Endodermal cell (in vitro differentiated cells): ENCODE data around the gene WDR76. TPM values are rescaled to one million over a fixed set of nuclear protein-coding genes. Genes with fewer than 3 reads are reported as not detected.

Experiments used
- DNase-seq: peaks from one replicate; pipeline ENCODE4 v3.0.0-alpha.2; 2017
- H3K27ac ChIP-seq: 2 replicates; pipeline ENCODE4 v1.5.1; 2013; ENCODE audit warnings: mild to moderate bottlenecking, low read depth, low read length, moderate library complexity
- H3K27me3 ChIP-seq: 2 replicates; pipeline ENCODE4 v1.6.1; 2013; ENCODE audit warnings: mild to moderate bottlenecking, low read length, moderate library complexity; ENCODE audit not compliant: insufficient read depth, control insufficient read depth, poor library complexity, severe bottlenecking
- H3K36me3 ChIP-seq: 2 replicates; pipeline ENCODE4 v1.7.0; 2013; ENCODE audit warnings: mild to moderate bottlenecking, low read length, moderate library complexity; ENCODE audit not compliant: control insufficient read depth, insufficient read depth
- H3K4me1 ChIP-seq: one replicate; pipeline ENCODE4 v1.7.0; 2013; ENCODE audit warnings: low read length; ENCODE audit not compliant: control insufficient read depth, insufficient read depth
- H3K4me3 ChIP-seq: 2 replicates; pipeline ENCODE4 v1.5.1; 2013; ENCODE audit warnings: mild to moderate bottlenecking, low read length, moderate library complexity
- H3K9ac ChIP-seq: 2 replicates; pipeline ENCODE4 v1.6.1; 2013; ENCODE audit warnings: mild to moderate bottlenecking, low read length, moderate library complexity; ENCODE audit not compliant: poor library complexity, severe bottlenecking; ENCODE audit errors: extremely low read depth
- H3K9me3 ChIP-seq: 2 replicates; pipeline ENCODE4 v1.6.1; 2013; ENCODE audit warnings: mild to moderate bottlenecking, low read length, moderate library complexity; ENCODE audit not compliant: control insufficient read depth
- H3K27ac Mint-ChIP-seq: 2 replicates; pipeline ENCODE4 v1.8.0; 2020; ENCODE audit warnings: mixed read lengths
- H3K27me3 Mint-ChIP-seq: 2 replicates; pipeline ENCODE4 v1.8.0; 2021; ENCODE audit warnings: mild to moderate bottlenecking, mixed read lengths; ENCODE audit not compliant: insufficient read depth
- H3K36me3 Mint-ChIP-seq: 2 replicates; pipeline ENCODE4 v1.8.0; 2020; ENCODE audit warnings: low read depth, mixed read lengths
- H3K4me1 Mint-ChIP-seq: 2 replicates; pipeline ENCODE4 v1.8.0; 2020; ENCODE audit warnings: mixed read lengths
- H3K4me3 Mint-ChIP-seq: 2 replicates; pipeline ENCODE4 v1.8.0; 2020; ENCODE audit warnings: mild to moderate bottlenecking, moderate library complexity, mixed read lengths
- H3K9me3 Mint-ChIP-seq: 2 replicates; pipeline ENCODE4 v1.8.0; 2020; ENCODE audit warnings: mild to moderate bottlenecking, mixed read lengths
- WGBS, 2 experiments: methylation state at CpG; one replicate each; pipeline versions ENCODE4 v1.1.5 to v1.1.7; 2013; ENCODE audit warnings: missing lambda C conversion rate in 2 of 2, mixed read lengths in 1 of 2; ENCODE audit not compliant: insufficient coverage in 1 of 2, insufficient read length in 1 of 2; 5-methylcytosine and 5-hydroxymethylcytosine counted together
- long read RNA-seq, 4 experiments: library from polyadenylated mRNA in 2 of 4; library from RNA in 1 of 4; library from capped mRNA in 1 of 4; stranded (forward) in 3 of 4; unstranded in 1 of 4; transcript quantifications; one replicate each; pipeline ENCODE4 v2.0.0, GENCODE V29; 2020 to 2021; ENCODE audit warnings: inconsistent platforms in 1 of 4
- polyA plus RNA-seq, 2 experiments: library from polyadenylated mRNA; stranded (reverse); fragments of 50-300 nt; gene quantifications; one replicate each; pipeline ENCODE4 v1.2.3, GENCODE V29; 2013
- total RNA-seq, 2 donors: library from RNA; stranded (reverse); fragmentation: NEBNext Ultra II Directional in 1 of 2; extraction: Animal tissue kit (Norgen Biotek cat#: 25700) in 1 of 2; gene quantifications; 2 replicates in 1 of 2; 3 replicates in 1 of 2; pipeline ENCODE4 v1.2.1, GENCODE V29; 2021
- TF ChIP-seq, protein P1 (sequence below): fragments of 200-600 bp; sonication (generic); conservative IDR thresholded peaks from 2 replicates; pipeline ENCODE4 v1.5.0; 2021; ENCODE audit warnings: antibody characterized with exemption, mild to moderate bottlenecking

WDR76 gene
- 10 to 100 TPM; 22.6 to 34.4 TPM for total RNA-seq
- 20.9 TPM for polyA plus RNA-seq (2013, experiment 1 of 2)
- 21.0 TPM for polyA plus RNA-seq (2013, experiment 2 of 2)
- long read RNA-seq, experiment 1, transcript WDR76-201 (13 exons, 3,978 nt) = major isoform, 5 of 11 reads
- long read RNA-seq, experiment 1, partial matches to known transcripts = 3 of 11 reads
- long read RNA-seq, experiment 1, other reads (novel, unspliced or antisense) = 3 of 11 reads
- long read RNA-seq, experiment 2, transcript WDR76-201 (13 exons, 3,978 nt) = major isoform, 25 of 34 reads
- long read RNA-seq, experiment 2, partial matches to known transcripts = 1 of 34 reads
- long read RNA-seq, experiment 2, other reads (novel, unspliced or antisense) = 5 of 34 reads
- long read RNA-seq, experiment 3, transcript WDR76-201 (13 exons, 3,978 nt) = major isoform, 43 of 47 reads
- long read RNA-seq, experiment 3, partial matches to known transcripts = 1 of 47 reads
- long read RNA-seq, experiment 3, other reads (novel, unspliced or antisense) = 2 of 47 reads
- long read RNA-seq, experiment 4, partial matches to known transcripts = 1 of 2 reads
- long read RNA-seq, experiment 4, other reads (novel, unspliced or antisense) = 1 of 2 reads

GRCh38 chr15:43826508-43827341, at the start of gene WDR76:
Gene WDR76 (plus strand): TSS chr15:43827002. CDS start chr15:43827033, 31 bp downstream.
- Histone ChIP-seq H3K4me1 (no peaks in the 10 kb centered on the region), H3K27me3 (no peaks in the 10 kb centered on the region), H3K9ac (peak within 1 kb of the TSS; percentile 41), H3K27ac (no peak within 1 kb of the TSS), H3K36me3 (peaks cover 12% of the 10 kb centered on the region), H3K9me3 (peaks cover 7% of the 10 kb centered on the region), H3K4me3 (peak within 1 kb of the TSS; percentile 73)
- TF ChIP-seq, protein P1, sequence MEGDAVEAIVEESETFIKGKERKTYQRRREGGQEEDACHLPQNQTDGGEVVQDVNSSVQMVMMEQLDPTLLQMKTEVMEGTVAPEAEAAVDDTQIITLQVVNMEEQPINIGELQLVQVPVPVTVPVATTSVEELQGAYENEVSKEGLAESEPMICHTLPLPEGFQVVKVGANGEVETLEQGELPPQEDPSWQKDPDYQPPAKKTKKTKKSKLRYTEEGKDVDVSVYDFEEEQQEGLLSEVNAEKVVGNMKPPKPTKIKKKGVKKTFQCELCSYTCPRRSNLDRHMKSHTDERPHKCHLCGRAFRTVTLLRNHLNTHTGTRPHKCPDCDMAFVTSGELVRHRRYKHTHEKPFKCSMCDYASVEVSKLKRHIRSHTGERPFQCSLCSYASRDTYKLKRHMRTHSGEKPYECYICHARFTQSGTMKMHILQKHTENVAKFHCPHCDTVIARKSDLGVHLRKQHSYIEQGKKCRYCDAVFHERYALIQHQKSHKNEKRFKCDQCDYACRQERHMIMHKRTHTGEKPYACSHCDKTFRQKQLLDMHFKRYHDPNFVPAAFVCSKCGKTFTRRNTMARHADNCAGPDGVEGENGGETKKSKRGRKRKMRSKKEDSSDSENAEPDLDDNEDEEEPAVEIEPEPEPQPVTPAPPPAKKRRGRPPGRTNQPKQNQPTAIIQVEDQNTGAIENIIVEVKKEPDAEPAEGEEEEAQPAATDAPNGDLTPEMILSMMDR = no peak
- Mint-ChIP-seq H3K4me1 (no peaks in the 10 kb centered on the region), H3K9me3 (peaks cover 4% of the 10 kb centered on the region), H3K27me3 (peaks cover 3% of the 10 kb centered on the region), H3K27ac (peak within 1 kb of the TSS; percentile 84), H3K4me3 (peak within 1 kb of the TSS; percentile 69), H3K36me3 (peaks cover 13% of the 10 kb centered on the region)
- DNase-seq = peak; percentile 93
- WGBS, 2 experiments = 18 to 34% methylated on average over 22 to 48 of the region's 48 CpGs

DNA sequence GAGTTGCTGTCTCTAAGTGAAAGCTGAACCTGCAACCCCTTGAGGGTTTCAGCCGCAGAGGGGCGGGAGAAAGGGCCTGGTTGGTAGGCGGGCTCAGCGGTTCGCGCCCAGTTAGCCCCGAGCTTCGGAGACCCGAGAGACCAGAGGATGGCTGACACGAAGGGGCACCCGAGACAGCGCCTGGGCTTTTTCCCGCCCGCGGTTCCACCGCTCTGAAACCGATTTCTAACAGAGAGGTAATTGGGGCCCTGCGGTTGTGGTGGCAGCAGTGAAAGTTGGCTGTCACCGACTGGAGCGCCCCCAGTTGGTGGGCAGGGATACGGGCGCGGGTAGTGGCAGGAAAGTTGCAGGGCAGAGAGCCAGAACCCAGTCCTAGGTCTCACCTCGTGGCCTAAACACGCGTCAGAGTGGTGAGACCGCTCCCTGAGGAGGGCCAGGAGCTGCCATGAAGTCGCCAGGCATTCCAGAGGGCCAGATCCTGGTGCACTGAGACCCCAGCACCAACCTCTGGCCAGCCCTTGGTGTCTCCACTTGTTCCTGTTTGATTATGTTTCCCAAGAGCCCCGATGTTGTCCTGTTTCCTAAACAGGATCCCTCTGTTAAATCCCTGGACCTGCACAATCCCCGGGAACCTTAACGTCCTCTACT, 49.4 kb upstream of the WDR76 start:
- no peaks in the 10 kb centered on the region for H3K4me1 ChIP-seq
- Mint-ChIP-seq H3K4me3 (peak overlapping the region; percentile 66), H3K9me3 (no peaks in the 10 kb centered on the region), H3K36me3 (peaks cover 14% of the 10 kb centered on the region), H3K4me1 (peaks cover 12% of the 10 kb centered on the region), H3K27me3 (peaks cover 17% of the 10 kb centered on the region), H3K27ac (no peak overlapping the region)
- WGBS, 2 experiments = 5 to 7% methylated on average over 18 to 31 of the region's 31 CpGs
- H3K36me3 ChIP-seq = peaks cover 21% of the 10 kb centered on the region
- peak overlapping the region; percentile 3 for H3K9ac ChIP-seq
- no peaks in the 10 kb centered on the region for H3K9me3 ChIP-seq
- TF ChIP-seq, protein P1 = peak; percentile 84
- H3K27me3 ChIP-seq = no peaks in the 10 kb centered on the region
- peak; percentile 92 for DNase-seq
- no peak overlapping the region for H3K27ac ChIP-seq
- H3K4me3 ChIP-seq = peak overlapping the region; percentile 83

DNA sequence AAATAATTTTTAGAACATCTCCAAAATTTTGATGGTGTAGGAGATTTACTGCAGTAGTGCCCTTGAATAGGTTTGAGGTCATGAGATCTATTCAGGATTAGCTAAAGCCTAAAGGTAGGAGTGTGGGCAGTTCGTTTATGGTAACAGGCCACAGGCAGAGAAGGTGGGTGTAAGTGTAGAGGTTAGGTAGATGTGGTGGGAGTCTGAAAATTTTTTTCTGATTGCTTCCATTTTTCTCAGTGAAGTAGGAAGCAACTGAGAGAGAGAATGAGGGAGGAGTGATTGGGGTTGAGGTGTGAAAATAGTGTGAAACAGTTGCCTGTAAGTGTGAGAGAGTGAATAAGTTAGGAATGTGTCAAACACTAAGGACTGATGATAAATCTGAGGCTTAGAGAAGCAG, 47.8 kb upstream of the WDR76 start:
- no peak for DNase-seq
- Mint-ChIP-seq H3K4me3 (no peak overlapping the region), H3K9me3 (peaks cover under 1% of the 10 kb centered on the region), H3K36me3 (peaks cover 1% of the 10 kb centered on the region), H3K27ac (no peak overlapping the region), H3K4me1 (peaks cover 12% of the 10 kb centered on the region), H3K27me3 (peaks cover 19% of the 10 kb centered on the region)
- H3K4me3 ChIP-seq = no peak overlapping the region
- no peaks in the 10 kb centered on the region for H3K27me3 ChIP-seq
- no peak overlapping the region for H3K27ac ChIP-seq
- H3K4me1 ChIP-seq = no peaks in the 10 kb centered on the region
- 79 to 100% methylated on average over 1 of the region's 1 CpG for WGBS, 2 experiments
- no peaks in the 10 kb centered on the region for H3K9me3 ChIP-seq
- TF ChIP-seq, protein P1 = no peak
- peaks cover 8% of the 10 kb centered on the region for H3K36me3 ChIP-seq
- no peak overlapping the region for H3K9ac ChIP-seq
